ENCODE measurements around the gene KRT9.

KRT9 gene

GRCh38 chr17:41524261-41524660, 47.6 kb downstream of the KRT9 start:
- no peak for DNase-seq

GRCh38 chr17:41523787-41524186, 48.1 kb downstream of the KRT9 start:
- DNase-seq = no peak

DNA sequence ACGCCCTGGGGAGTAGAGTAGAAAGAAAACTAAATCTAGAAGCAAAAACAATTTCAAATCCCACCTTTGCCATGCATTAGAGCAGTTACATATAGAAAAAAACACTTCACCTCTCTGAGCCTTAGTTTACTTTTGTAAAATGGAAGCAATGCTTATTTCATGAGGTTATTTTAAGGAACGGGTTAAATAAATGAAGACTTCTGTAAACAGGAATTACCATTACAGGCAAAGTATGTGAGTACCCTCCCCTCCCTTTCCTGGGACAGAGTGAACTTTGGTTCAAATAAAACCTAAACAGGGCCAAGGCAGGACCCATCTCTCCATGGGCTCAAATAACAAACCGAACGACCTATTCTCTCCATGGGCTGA, 48.6 kb downstream of the KRT9 start:
- no peak for DNase-seq

DNA sequence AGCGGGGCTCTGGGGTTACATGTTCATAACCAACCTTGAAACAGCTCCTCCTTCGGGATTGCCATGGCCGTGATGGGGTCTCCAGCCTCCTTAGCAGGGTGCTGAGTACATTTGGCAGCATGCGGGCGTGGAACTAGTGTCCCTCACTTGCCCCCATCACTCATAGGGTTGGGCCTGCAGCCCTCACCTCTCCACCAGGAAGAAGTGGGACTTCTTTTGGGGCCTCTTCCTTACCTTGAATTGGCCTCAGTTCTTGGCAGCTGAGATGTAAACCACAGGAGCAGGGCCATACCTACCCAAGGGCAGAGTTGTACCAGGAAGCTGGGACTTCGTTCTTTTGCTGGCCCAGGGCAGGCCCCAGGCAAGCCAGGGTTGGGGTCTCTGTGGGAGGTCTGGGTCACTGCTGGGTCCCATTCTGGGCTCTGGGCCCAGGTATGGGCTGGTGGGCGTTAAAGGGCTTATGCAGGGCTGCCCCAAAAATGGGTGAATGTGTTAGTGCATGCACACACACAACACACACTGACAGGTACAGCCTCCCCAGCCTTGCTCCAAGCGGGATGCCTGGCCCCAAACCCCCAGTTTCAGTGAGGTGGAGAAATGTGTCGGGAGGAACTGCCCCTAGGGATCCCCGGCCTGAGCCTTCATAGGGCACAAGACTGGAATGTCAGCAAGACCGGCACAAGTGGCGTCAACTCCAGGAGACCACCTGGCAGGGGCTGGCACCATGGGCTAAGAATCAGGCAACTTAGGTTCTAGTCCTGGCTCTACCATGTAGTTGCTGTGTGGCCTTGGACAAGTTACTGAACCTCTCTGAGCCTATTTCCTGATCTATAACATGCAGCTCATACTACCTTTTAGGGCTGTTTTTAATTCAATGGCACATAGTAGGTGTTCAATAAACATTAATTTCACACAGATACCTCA, 49.3 kb downstream of the KRT9 start:
- DNase-seq = no peak

- no peak for DNase-seq
Observed at GRCh38 chr17:41521574-41522261, 50.1 kb downstream of the KRT9 start.

DNA sequence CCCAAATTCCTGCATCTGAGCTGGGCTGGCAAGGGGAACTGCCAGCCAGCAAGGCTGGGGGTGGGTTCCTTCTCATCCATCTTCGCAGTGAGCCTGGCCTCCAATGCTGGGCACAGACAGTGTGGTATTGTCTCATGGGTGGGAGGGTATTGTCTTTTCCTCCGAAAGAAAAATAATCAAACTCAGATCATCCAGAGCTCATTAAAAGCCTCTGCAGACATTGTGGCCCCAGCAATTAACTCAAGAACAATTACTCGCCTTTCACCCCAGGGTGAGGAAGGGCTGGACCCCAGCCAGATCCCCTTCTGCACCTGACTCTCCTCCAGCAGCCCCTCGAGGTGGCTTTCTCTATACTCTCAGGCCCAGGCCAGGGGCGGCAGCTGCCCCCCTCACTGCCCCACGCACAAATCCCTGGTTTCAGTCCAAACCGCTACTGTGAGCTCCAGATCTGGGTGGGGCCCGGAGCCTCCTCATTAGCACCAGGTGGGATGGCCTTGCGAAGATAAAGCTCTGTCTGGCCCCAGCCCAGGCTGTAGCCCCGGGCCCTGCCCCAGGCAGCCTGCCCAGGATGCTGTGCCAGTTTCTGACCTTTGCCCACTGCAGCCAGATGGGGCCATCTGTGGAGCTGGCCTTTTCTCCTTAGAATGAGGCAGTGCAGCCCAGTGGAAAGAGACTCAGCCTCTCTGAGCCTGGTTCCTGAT, 50.9 kb downstream of the KRT9 start:
- DNase-seq = peak; percentile 47

- no peak for DNase-seq
Observed at GRCh38 chr17:41519501-41520224, 52.2 kb downstream of the KRT9 start.

GRCh38 chr17:41518789-41519449, 52.9 kb downstream of the KRT9 start, which contains the start of gene KRT15:
TSS of gene KRT15 (minus strand) at chr17:41518890. CDS start at chr17:41518827, 63 bp downstream.
- DNase-seq = no peak

- no peak for DNase-seq
Observed at GRCh38 chr17:41518031-41518430, 53.8 kb downstream of the KRT9 start.

DNA sequence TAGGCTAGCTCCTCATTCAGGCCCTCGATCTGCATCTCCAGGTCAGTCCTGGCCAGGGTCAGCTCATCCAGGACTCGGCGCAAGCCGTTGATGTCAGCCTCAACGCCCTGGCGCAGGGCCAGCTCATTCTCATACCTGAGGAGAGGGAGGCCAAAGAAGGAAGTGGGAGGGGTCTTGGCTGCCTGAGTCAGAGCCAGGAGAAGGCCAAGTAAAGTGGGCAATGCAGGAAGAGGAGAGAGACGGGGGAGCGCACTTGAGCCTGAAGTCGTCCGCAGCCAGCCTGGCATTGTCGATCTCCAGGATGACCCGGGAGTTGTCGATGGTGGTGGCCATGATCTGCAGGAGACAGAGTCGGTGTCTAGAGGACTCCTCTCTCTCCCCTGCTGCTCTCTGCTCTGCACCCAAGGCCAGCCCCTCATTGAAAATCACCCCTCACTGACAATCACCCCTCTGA, 55.0 kb downstream of the KRT9 start:
- DNase-seq = no peak

GRCh38 chr17:41516147-41516829, 55.6 kb downstream of the KRT9 start:
- DNase-seq = no peak
